Measurements from ENCODE around the gene PTRH2. TPM values are rescaled to one million over a fixed set of nuclear protein-coding genes. Genes with fewer than 3 reads are reported as not detected.
"Not testable (repeated sequence)": the region's sequence is repeated elsewhere in the genome, so short reads cannot be mapped to it uniquely, and the experiment has no call there.

PTRH2 gene
- polyA plus RNA-seq, 3 donors = 13.4 to 27.0 (median 26.0) TPM

GRCh38 chr17:59666235-59666634 lies 41.0 kb downstream of the PTRH2 start:
- H3K27me3 ChIP-seq (ENCODE audit: control insufficient read depth in 2 of 2, insufficient read depth in 2 of 2, low read length in 2 of 2) = no peaks in the 10 kb centered on the region
- no peak overlapping the region for H3K4me2 ChIP-seq (replicated peaks; ENCODE audit: extremely low read depth, low read length, poor library complexity, severe bottlenecking)
- H3K4me3 ChIP-seq (replicated peaks in 1 of 3; ENCODE audit: low read depth in 2 of 3, low read length in 3 of 3) = no peak overlapping the region
- H3K9ac ChIP-seq (ENCODE audit: insufficient read depth, low read length, poor library complexity, severe bottlenecking) = no peak overlapping the region
- no peak overlapping the region for H3K27ac Mint-ChIP-seq
- no peak for TF ChIP-seq CTCF (IDR thresholded peaks at IDR 0.05)
- H3K27me3 Mint-ChIP-seq (ENCODE audit: low read depth in 3 of 3) = no peaks in the 10 kb centered on the region
- H3K36me3 Mint-ChIP-seq = peaks cover 64 to 69% of the 10 kb centered on the region in 2 donors
- H3K9me3 ChIP-seq (replicated peaks in 1 of 2; ENCODE audit: control insufficient read depth in 1 of 2, insufficient read depth in 1 of 2, low read length in 2 of 2) = no peaks in the 10 kb centered on the region
- H3K4me3 Mint-ChIP-seq = no peak overlapping the region
- DNase-seq = no peak
- peaks cover 75% of the 10 kb centered on the region for H3K79me2 ChIP-seq (ENCODE audit: insufficient read depth, low read length)
- H4K20me1 ChIP-seq (ENCODE audit: insufficient read depth, low read length) = peaks cover 65% of the 10 kb centered on the region
- peaks cover 0 to 2% (median 0%) of the 10 kb centered on the region in 7 donors for H3K9me3 Mint-ChIP-seq
- intact Hi-C loops (cut with micrococcal nuclease) = loop anchor here in 1 of 2 donors (5.0 kb wide), 1 partner anchor 49 kb away; the partner anchor contains the start of gene CLTC
- H3K4me1 Mint-ChIP-seq = peaks cover 30% of the 10 kb centered on the region
- H3K27ac ChIP-seq (ENCODE audit: low read depth in 1 of 2, low read length in 2 of 2) = peak overlapping the region in 1 of 2 donors; percentile 68
- peaks cover 73 to 82% of the 10 kb centered on the region in 2 donors for H3K36me3 ChIP-seq (replicated peaks in 1 of 2; ENCODE audit: control insufficient read depth in 1 of 2, insufficient read depth in 2 of 2, low read length in 2 of 2)
- peaks cover 33 to 36% of the 10 kb centered on the region in 2 donors for H3K4me1 ChIP-seq (ENCODE audit: control insufficient read depth in 1 of 2, insufficient read depth in 2 of 2, low read length in 2 of 2)
- H2AFZ ChIP-seq (ENCODE audit: insufficient read depth, low read depth, low read length, poor library complexity, severe bottlenecking) = no peak overlapping the region
- no CpG with 5 or more reads among the region's 5 CpGs for WGBS (ENCODE audit: insufficient coverage)

- H3K4me3 ChIP-seq (replicated peaks in 1 of 3; ENCODE audit: low read depth in 2 of 3, low read length in 3 of 3); H2AFZ ChIP-seq (ENCODE audit: insufficient read depth, low read depth, low read length, poor library complexity, severe bottlenecking); H3K4me2 ChIP-seq (replicated peaks; ENCODE audit: extremely low read depth, low read length, poor library complexity, severe bottlenecking); H3K27me3 ChIP-seq (ENCODE audit: control insufficient read depth in 2 of 2, insufficient read depth in 2 of 2, low read length in 2 of 2); H3K4me3 Mint-ChIP-seq; intact Hi-C loops (cut with micrococcal nuclease); H3K9me3 ChIP-seq (replicated peaks in 1 of 2; ENCODE audit: control insufficient read depth in 1 of 2, insufficient read depth in 1 of 2, low read length in 2 of 2); H3K27me3 Mint-ChIP-seq (ENCODE audit: low read depth in 3 of 3); H3K9ac ChIP-seq (ENCODE audit: insufficient read depth, low read length, poor library complexity, severe bottlenecking); H3K9me3 Mint-ChIP-seq: not testable (repeated sequence)
- WGBS (ENCODE audit: insufficient coverage) = no CpG with 5 or more reads among the region's 7 CpGs
- Mint-ChIP-seq H3K27ac (peak overlapping the region; percentile 64 to 90 (median 80)), H3K36me3 (peaks cover 69 to 92% of the 10 kb centered on the region in 2 donors), H3K4me1 (peaks cover 11% of the 10 kb centered on the region)
- peak; percentile 81 to 87 (median 84) for DNase-seq
- Histone ChIP-seq H3K27ac (ENCODE audit: low read depth in 1 of 2, low read length in 2 of 2) (peak overlapping the region in 1 of 2 donors; percentile 76), H3K79me2 (ENCODE audit: insufficient read depth, low read length) (peaks cover 73% of the 10 kb centered on the region), H3K4me1 (ENCODE audit: control insufficient read depth in 1 of 2, insufficient read depth in 2 of 2, low read length in 2 of 2) (peaks cover 0 to 13% of the 10 kb centered on the region in 2 donors), H4K20me1 (ENCODE audit: insufficient read depth, low read length) (peaks cover 65% of the 10 kb centered on the region), H3K36me3 (replicated peaks in 1 of 2; ENCODE audit: control insufficient read depth in 1 of 2, insufficient read depth in 2 of 2, low read length in 2 of 2) (peaks cover 83 to 86% of the 10 kb centered on the region in 2 donors)
Observed at GRCh38 chr17:59656624-59657023, 50.6 kb downstream of the PTRH2 start.

Data from CD14-positive monocyte (primary cell).